ENCODE data around the gene TBC1D14.

GRCh38 chr4:6900181-6900812 is 9.3 kb upstream of the TBC1D14 start:
- TF ChIP-seq CTCF (IDR thresholded peaks at IDR 0.05) (no peak), ZFX (IDR thresholded peaks at IDR 0.05; ENCODE audit: borderline replicate concordance) (no peak)
